ENCODE measurements around the gene RNF169.

DNA sequence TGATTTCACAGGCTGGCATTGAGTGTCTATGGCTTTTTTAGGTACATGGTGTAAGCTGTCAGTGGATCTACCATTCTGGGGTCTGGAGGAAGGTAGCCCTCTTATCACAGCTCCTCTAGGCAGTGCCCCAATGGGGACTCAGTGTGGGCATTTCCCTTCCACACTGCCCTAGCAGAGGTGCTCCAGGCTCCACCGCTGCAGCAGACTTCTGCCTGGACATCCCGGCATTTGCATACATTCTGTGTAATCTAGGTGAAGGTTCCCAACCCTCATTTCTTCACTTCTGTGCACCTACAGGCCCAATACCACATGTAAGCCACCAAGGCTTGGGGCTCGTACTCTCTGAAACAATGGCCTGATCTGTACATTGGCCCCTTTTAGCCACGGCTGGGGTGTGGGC, 78.3 kb downstream of the RNF169 start:
- TF ChIP-seq POLR2A (IDR thresholded peaks at IDR 0.05), result no peak
- TF ChIP-seq, protein P1, sequence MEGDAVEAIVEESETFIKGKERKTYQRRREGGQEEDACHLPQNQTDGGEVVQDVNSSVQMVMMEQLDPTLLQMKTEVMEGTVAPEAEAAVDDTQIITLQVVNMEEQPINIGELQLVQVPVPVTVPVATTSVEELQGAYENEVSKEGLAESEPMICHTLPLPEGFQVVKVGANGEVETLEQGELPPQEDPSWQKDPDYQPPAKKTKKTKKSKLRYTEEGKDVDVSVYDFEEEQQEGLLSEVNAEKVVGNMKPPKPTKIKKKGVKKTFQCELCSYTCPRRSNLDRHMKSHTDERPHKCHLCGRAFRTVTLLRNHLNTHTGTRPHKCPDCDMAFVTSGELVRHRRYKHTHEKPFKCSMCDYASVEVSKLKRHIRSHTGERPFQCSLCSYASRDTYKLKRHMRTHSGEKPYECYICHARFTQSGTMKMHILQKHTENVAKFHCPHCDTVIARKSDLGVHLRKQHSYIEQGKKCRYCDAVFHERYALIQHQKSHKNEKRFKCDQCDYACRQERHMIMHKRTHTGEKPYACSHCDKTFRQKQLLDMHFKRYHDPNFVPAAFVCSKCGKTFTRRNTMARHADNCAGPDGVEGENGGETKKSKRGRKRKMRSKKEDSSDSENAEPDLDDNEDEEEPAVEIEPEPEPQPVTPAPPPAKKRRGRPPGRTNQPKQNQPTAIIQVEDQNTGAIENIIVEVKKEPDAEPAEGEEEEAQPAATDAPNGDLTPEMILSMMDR (IDR thresholded peaks at IDR 0.05), result no peak
